Activated T-helper 2 cell treated with anti-CD3 and anti-CD28 coated beads, Interferon-gamma antibody, Interleukin-2, Interleukin-4, amounts not matched to agents 10 μg/mL and 5 μg/mL and 100 μg/mL, durations not matched to agents 14 hours and 24 hours and 36 hours (primary cell): ENCODE data around the gene PIK3C2G. TPM values are rescaled to one million over a fixed set of nuclear protein-coding genes. Genes with fewer than 3 reads are reported as not detected.

Source experiments
- DNase-seq: peaks from one replicate; pipeline ENCODE4 v3.0.0; 2021; ENCODE audit warnings: low spot score
- H3K27ac Mint-ChIP-seq: one replicate; pipeline ENCODE4 v1.8.0; 2021; ENCODE audit warnings: mixed read lengths
- H3K27me3 Mint-ChIP-seq: one replicate; pipeline ENCODE4 v1.8.0; 2021; ENCODE audit warnings: low read depth, mixed read lengths
- H3K36me3 Mint-ChIP-seq: one replicate; pipeline ENCODE4 v1.8.0; 2021; ENCODE audit warnings: low read depth, mixed read lengths
- H3K4me1 Mint-ChIP-seq: one replicate; pipeline ENCODE4 v1.8.0; 2021; ENCODE audit warnings: low read depth, mixed read lengths
- H3K4me3 Mint-ChIP-seq: one replicate; pipeline ENCODE4 v1.8.0; 2021; ENCODE audit warnings: low read depth, mild to moderate bottlenecking, moderate library complexity, mixed read lengths
- H3K9me3 Mint-ChIP-seq: one replicate; pipeline ENCODE4 v1.8.0; 2021; ENCODE audit warnings: mixed read lengths
- intact Hi-C: fragments of 100-400 bp; cut with micrococcal nuclease; formaldehyde crosslinking; loops from one replicate; pipeline ENCODE4 v1.15.1; 2023
- total RNA-seq: library from RNA; stranded (reverse); gene quantifications from 2 replicates; pipeline ENCODE4 v1.2.3, GENCODE V29; 2022

PIK3C2G gene
- total RNA-seq, 1 donor from 2014 or later, result not detected

- Mint-ChIP-seq H3K36me3 (no peaks in the 10 kb centered on the region), H3K9me3 (peaks cover 23% of the 10 kb centered on the region), H3K4me1 (no peaks in the 10 kb centered on the region), H3K4me3 (no peak overlapping the region), H3K27ac (no peak overlapping the region), H3K27me3 (no peaks in the 10 kb centered on the region)
- intact Hi-C loops, result no loop called here
- no peak for DNase-seq
Measured at GRCh38 chr12:18414671-18415070, 153.4 kb downstream of the PIK3C2G start.

GRCh38 chr12:18415227-18415626 lies 153.9 kb downstream of the PIK3C2G start:
- Mint-ChIP-seq H3K27ac (no peak overlapping the region), H3K9me3 (peaks cover 21% of the 10 kb centered on the region), H3K4me1 (no peaks in the 10 kb centered on the region), H3K36me3 (no peaks in the 10 kb centered on the region), H3K27me3 (no peaks in the 10 kb centered on the region), H3K4me3 (no peak overlapping the region)
- DNase-seq, result no peak
- intact Hi-C loops, result no loop called here

GRCh38 chr12:18416412-18416811 lies 155.1 kb downstream of the PIK3C2G start:
- no peaks in the 10 kb centered on the region for H3K36me3 Mint-ChIP-seq
- no peak overlapping the region for H3K4me3 Mint-ChIP-seq
- H3K27ac Mint-ChIP-seq, result no peak overlapping the region
- DNase-seq, result no peak
- H3K9me3 Mint-ChIP-seq, result peaks cover 21% of the 10 kb centered on the region
- intact Hi-C loops, result no loop called here
- H3K4me1 Mint-ChIP-seq, result no peaks in the 10 kb centered on the region
- no peaks in the 10 kb centered on the region for H3K27me3 Mint-ChIP-seq

GRCh38 chr12:18419311-18419710 lies 158.0 kb downstream of the PIK3C2G start:
- Mint-ChIP-seq H3K27ac (no peak overlapping the region), H3K9me3 (peaks cover 8% of the 10 kb centered on the region), H3K36me3 (no peaks in the 10 kb centered on the region), H3K4me1 (no peaks in the 10 kb centered on the region), H3K4me3 (no peak overlapping the region), H3K27me3 (no peaks in the 10 kb centered on the region)
- intact Hi-C loops, result no loop called here
- no peak for DNase-seq

- Mint-ChIP-seq H3K9me3 (peaks cover 1% of the 10 kb centered on the region), H3K27me3 (no peaks in the 10 kb centered on the region), H3K27ac (no peak overlapping the region), H3K4me3 (no peak overlapping the region), H3K4me1 (no peaks in the 10 kb centered on the region), H3K36me3 (no peaks in the 10 kb centered on the region)
- no peak for DNase-seq
- intact Hi-C loops, result no loop called here
Measured at GRCh38 chr12:18421867-18422266, 160.5 kb downstream of the PIK3C2G start.

- DNase-seq, result no peak
- intact Hi-C loops, result no loop called here
- H3K27me3 Mint-ChIP-seq, result no peaks in the 10 kb centered on the region
Measured at GRCh38 chr12:18422871-18423270, 161.6 kb downstream of the PIK3C2G start.

GRCh38 chr12:18424857-18425256 lies 163.5 kb downstream of the PIK3C2G start:
- Mint-ChIP-seq H3K9me3 (no peaks in the 10 kb centered on the region), H3K4me3 (no peak overlapping the region), H3K4me1 (no peaks in the 10 kb centered on the region), H3K36me3 (no peaks in the 10 kb centered on the region), H3K27me3 (no peaks in the 10 kb centered on the region), H3K27ac (no peak overlapping the region)
- no peak for DNase-seq
- intact Hi-C loops, result no loop called here

More at GRCh38 chr12:18422871-18423270, 161.6 kb downstream of the PIK3C2G start:
- no peaks in the 10 kb centered on the region for H3K36me3 Mint-ChIP-seq
- H3K27ac Mint-ChIP-seq, result no peak overlapping the region
- H3K9me3 Mint-ChIP-seq, result no peaks in the 10 kb centered on the region
- no peaks in the 10 kb centered on the region for H3K4me1 Mint-ChIP-seq
- no peak overlapping the region for H3K4me3 Mint-ChIP-seq

GRCh38 chr12:18427520-18427919 lies 166.2 kb downstream of the PIK3C2G start:
- intact Hi-C loops, result no loop called here
- Mint-ChIP-seq H3K4me1 (no peaks in the 10 kb centered on the region), H3K4me3 (no peak overlapping the region), H3K36me3 (no peaks in the 10 kb centered on the region), H3K27ac (no peak overlapping the region), H3K27me3 (no peaks in the 10 kb centered on the region), H3K9me3 (no peaks in the 10 kb centered on the region)
- no peak for DNase-seq

GRCh38 chr12:18428416-18428815 lies 167.1 kb downstream of the PIK3C2G start:
- no peaks in the 10 kb centered on the region for H3K4me1 Mint-ChIP-seq
- no peaks in the 10 kb centered on the region for H3K36me3 Mint-ChIP-seq
- H3K9me3 Mint-ChIP-seq, result no peaks in the 10 kb centered on the region
- H3K4me3 Mint-ChIP-seq, result no peak overlapping the region
- DNase-seq, result no peak
- H3K27me3 Mint-ChIP-seq, result no peaks in the 10 kb centered on the region
- intact Hi-C loops, result no loop called here
- H3K27ac Mint-ChIP-seq, result no peak overlapping the region

- no peak overlapping the region for H3K4me3 Mint-ChIP-seq
- H3K4me1 Mint-ChIP-seq, result no peaks in the 10 kb centered on the region
- H3K36me3 Mint-ChIP-seq, result no peaks in the 10 kb centered on the region
- intact Hi-C loops, result no loop called here
- H3K9me3 Mint-ChIP-seq, result no peaks in the 10 kb centered on the region
- no peak overlapping the region for H3K27ac Mint-ChIP-seq
- no peaks in the 10 kb centered on the region for H3K27me3 Mint-ChIP-seq
- no peak for DNase-seq
Measured at GRCh38 chr12:18429366-18429765, 168.0 kb downstream of the PIK3C2G start.

GRCh38 chr12:18430425-18431048 lies 169.2 kb downstream of the PIK3C2G start:
- no peaks in the 10 kb centered on the region for H3K27me3 Mint-ChIP-seq
- no peaks in the 10 kb centered on the region for H3K9me3 Mint-ChIP-seq
- H3K4me1 Mint-ChIP-seq, result no peaks in the 10 kb centered on the region
- no peak for DNase-seq
- H3K36me3 Mint-ChIP-seq, result no peaks in the 10 kb centered on the region
- H3K27ac Mint-ChIP-seq, result no peak overlapping the region
- H3K4me3 Mint-ChIP-seq, result no peak overlapping the region
- intact Hi-C loops, result no loop called here

- intact Hi-C loops, result no loop called here
- no peak overlapping the region for H3K27ac Mint-ChIP-seq
- H3K27me3 Mint-ChIP-seq, result no peaks in the 10 kb centered on the region
- H3K4me3 Mint-ChIP-seq, result no peak overlapping the region
- no peak for DNase-seq
- H3K36me3 Mint-ChIP-seq, result no peaks in the 10 kb centered on the region
- H3K9me3 Mint-ChIP-seq, result no peaks in the 10 kb centered on the region
- H3K4me1 Mint-ChIP-seq, result no peaks in the 10 kb centered on the region
Measured at GRCh38 chr12:18431771-18432170, 170.5 kb downstream of the PIK3C2G start.

- no peaks in the 10 kb centered on the region for H3K9me3 Mint-ChIP-seq
- DNase-seq, result no peak
- no peak overlapping the region for H3K27ac Mint-ChIP-seq
- no peaks in the 10 kb centered on the region for H3K36me3 Mint-ChIP-seq
- no peaks in the 10 kb centered on the region for H3K4me1 Mint-ChIP-seq
- H3K4me3 Mint-ChIP-seq, result no peak overlapping the region
- no peaks in the 10 kb centered on the region for H3K27me3 Mint-ChIP-seq
- intact Hi-C loops, result no loop called here
Measured at GRCh38 chr12:18432206-18432605, 170.9 kb downstream of the PIK3C2G start.

GRCh38 chr12:18436170-18436569 lies 174.9 kb downstream of the PIK3C2G start:
- H3K36me3 Mint-ChIP-seq, result no peaks in the 10 kb centered on the region
- intact Hi-C loops, result no loop called here
- no peak for DNase-seq
- no peak overlapping the region for H3K27ac Mint-ChIP-seq
- no peaks in the 10 kb centered on the region for H3K4me1 Mint-ChIP-seq
- H3K4me3 Mint-ChIP-seq, result no peak overlapping the region
- H3K27me3 Mint-ChIP-seq, result no peaks in the 10 kb centered on the region
- no peaks in the 10 kb centered on the region for H3K9me3 Mint-ChIP-seq
